GM23338 (cell line): ENCODE results near the gene TNFAIP8L1.
A peak's percentile ranks its signal among the peaks of the same experiment; 100 is the strongest.

Source experiments
- CREB1 ChIP-seq: fragments of 250-450 bp; sonication (Bioruptor Pico); IDR thresholded peaks from 2 replicates; pipeline ENCODE4 v1.5.0; 2020; ENCODE audit warnings: low read depth, mild to moderate bottlenecking, moderate library complexity
- EZH2 ChIP-seq: fragments of 200-600 bp; sonication (generic); IDR thresholded peaks from one replicate; pipeline ENCODE4 v1.8.0; 2017; ENCODE audit warnings: antibody characterized with exemption, mild to moderate bottlenecking, low read depth; ENCODE audit not compliant: unreplicated experiment
- EZH2phosphoT487 ChIP-seq: fragments of 200-600 bp; sonication (generic); IDR thresholded peaks from one replicate; pipeline ENCODE4 v1.8.1; 2018; ENCODE audit warnings: antibody characterized with exemption; ENCODE audit not compliant: unreplicated experiment
- JUNB ChIP-seq: IDR thresholded peaks from one replicate; pipeline ENCODE4 v1.6.1; 2016; ENCODE audit warnings: antibody characterized with exemption; ENCODE audit not compliant: unreplicated experiment
- NANOG ChIP-seq: IDR thresholded peaks from 2 replicates; pipeline ENCODE4 v1.6.1; 2016; ENCODE audit warnings: antibody characterized with exemption, borderline replicate concordance
- POLR2AphosphoS5 ChIP-seq: IDR thresholded peaks from 2 replicates; pipeline ENCODE4 v1.6.1; 2016; ENCODE audit warnings: antibody characterized with exemption, low read depth
- ZNF114 ChIP-seq: fragments of 250-450 bp; sonication (Bioruptor Pico); IDR thresholded peaks from 2 replicates; pipeline ENCODE4 v1.5.0; 2020; ENCODE audit warnings: mild to moderate bottlenecking, moderate library complexity
- ZNF331 ChIP-seq: fragments of 250-450 bp; sonication (Bioruptor Pico); IDR thresholded peaks from 2 replicates; pipeline ENCODE4 v1.5.0; 2020; ENCODE audit warnings: low read depth, mild to moderate bottlenecking, moderate library complexity
- TF ChIP-seq, protein P1 (sequence below), 2 experiments: fragments of 200-600 bp in 1 of 2; sonication (generic) in 1 of 2; conservative IDR thresholded peaks; 2 replicates each; pipeline versions ENCODE4 v1.5.1 to v1.6.1; 2016 to 2017; ENCODE audit warnings: antibody characterized with exemption in 2 of 2, low read depth in 2 of 2, mild to moderate bottlenecking in 2 of 2, moderate library complexity in 1 of 2
- TF ChIP-seq, protein P2 (sequence below): IDR thresholded peaks from one replicate; pipeline ENCODE4 v1.6.1; 2018; ENCODE audit warnings: antibody characterized with exemption; ENCODE audit not compliant: unreplicated experiment
- TF ChIP-seq, protein P3 (sequence below): fragments of 250-450 bp; sonication (Bioruptor Pico); IDR thresholded peaks from 2 replicates; pipeline ENCODE4 v1.5.0; 2020; ENCODE audit warnings: mild to moderate bottlenecking, moderate library complexity
- TF ChIP-seq, protein P4 (sequence below): IDR thresholded peaks from 2 replicates; pipeline ENCODE4 v1.6.1; 2016; ENCODE audit warnings: antibody characterized with exemption

DNA sequence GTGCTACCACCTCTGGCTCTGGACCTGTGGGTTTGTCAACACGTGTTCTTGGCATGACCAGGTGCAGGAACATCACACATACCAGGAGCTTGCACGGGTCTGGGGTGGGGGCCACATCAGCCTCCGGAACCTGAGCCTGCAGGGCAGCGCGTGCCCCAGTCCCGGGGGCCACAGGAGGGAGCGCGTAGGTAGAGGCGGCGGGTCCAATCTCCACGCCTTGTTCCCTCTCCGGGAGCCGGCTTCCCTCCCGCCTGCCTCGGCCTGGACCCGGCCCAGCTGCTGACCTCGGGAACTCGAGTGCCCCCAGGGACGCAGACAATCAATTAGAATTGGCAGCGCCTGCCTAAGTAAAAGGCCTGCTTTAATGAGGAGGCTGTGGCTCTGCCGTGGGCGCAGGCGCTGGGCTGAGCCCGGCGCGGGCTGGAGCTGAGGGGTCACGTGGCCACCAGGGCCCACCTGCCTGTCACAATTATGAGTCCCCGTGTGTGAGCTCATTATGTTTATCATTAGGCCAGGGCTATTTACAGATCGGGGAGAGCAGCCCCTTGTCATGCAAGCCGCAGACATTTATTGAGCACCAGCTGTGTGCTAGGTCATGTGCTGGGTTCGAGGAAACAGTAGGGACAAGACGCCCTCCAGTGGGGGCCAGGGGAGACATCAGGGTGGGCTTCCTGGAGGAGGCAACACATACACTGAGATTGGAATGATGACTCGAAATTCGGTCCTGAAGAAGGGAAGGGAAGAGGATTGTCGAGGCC lies 32.2 kb upstream of the TNFAIP8L1 start:
- TF ChIP-seq EZH2 (no peak), ZNF331 (CRISPR knock-in tag) (no peak), POLR2AphosphoS5 (no peak), CREB1 (CRISPR knock-in tag) (no peak), JUNB (no peak), EZH2phosphoT487 (no peak), NANOG (no peak), ZNF114 (CRISPR knock-in tag) (no peak)
- TF ChIP-seq, protein P1, sequence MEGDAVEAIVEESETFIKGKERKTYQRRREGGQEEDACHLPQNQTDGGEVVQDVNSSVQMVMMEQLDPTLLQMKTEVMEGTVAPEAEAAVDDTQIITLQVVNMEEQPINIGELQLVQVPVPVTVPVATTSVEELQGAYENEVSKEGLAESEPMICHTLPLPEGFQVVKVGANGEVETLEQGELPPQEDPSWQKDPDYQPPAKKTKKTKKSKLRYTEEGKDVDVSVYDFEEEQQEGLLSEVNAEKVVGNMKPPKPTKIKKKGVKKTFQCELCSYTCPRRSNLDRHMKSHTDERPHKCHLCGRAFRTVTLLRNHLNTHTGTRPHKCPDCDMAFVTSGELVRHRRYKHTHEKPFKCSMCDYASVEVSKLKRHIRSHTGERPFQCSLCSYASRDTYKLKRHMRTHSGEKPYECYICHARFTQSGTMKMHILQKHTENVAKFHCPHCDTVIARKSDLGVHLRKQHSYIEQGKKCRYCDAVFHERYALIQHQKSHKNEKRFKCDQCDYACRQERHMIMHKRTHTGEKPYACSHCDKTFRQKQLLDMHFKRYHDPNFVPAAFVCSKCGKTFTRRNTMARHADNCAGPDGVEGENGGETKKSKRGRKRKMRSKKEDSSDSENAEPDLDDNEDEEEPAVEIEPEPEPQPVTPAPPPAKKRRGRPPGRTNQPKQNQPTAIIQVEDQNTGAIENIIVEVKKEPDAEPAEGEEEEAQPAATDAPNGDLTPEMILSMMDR (conservative IDR thresholded peaks at IDR 0.05; ENCODE audit: low read depth in 2 of 2), result peak; percentile 61 to 77
- TF ChIP-seq, protein P2, sequence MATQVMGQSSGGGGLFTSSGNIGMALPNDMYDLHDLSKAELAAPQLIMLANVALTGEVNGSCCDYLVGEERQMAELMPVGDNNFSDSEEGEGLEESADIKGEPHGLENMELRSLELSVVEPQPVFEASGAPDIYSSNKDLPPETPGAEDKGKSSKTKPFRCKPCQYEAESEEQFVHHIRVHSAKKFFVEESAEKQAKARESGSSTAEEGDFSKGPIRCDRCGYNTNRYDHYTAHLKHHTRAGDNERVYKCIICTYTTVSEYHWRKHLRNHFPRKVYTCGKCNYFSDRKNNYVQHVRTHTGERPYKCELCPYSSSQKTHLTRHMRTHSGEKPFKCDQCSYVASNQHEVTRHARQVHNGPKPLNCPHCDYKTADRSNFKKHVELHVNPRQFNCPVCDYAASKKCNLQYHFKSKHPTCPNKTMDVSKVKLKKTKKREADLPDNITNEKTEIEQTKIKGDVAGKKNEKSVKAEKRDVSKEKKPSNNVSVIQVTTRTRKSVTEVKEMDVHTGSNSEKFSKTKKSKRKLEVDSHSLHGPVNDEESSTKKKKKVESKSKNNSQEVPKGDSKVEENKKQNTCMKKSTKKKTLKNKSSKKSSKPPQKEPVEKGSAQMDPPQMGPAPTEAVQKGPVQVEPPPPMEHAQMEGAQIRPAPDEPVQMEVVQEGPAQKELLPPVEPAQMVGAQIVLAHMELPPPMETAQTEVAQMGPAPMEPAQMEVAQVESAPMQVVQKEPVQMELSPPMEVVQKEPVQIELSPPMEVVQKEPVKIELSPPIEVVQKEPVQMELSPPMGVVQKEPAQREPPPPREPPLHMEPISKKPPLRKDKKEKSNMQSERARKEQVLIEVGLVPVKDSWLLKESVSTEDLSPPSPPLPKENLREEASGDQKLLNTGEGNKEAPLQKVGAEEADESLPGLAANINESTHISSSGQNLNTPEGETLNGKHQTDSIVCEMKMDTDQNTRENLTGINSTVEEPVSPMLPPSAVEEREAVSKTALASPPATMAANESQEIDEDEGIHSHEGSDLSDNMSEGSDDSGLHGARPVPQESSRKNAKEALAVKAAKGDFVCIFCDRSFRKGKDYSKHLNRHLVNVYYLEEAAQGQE, result no peak
- TF ChIP-seq, protein P3, sequence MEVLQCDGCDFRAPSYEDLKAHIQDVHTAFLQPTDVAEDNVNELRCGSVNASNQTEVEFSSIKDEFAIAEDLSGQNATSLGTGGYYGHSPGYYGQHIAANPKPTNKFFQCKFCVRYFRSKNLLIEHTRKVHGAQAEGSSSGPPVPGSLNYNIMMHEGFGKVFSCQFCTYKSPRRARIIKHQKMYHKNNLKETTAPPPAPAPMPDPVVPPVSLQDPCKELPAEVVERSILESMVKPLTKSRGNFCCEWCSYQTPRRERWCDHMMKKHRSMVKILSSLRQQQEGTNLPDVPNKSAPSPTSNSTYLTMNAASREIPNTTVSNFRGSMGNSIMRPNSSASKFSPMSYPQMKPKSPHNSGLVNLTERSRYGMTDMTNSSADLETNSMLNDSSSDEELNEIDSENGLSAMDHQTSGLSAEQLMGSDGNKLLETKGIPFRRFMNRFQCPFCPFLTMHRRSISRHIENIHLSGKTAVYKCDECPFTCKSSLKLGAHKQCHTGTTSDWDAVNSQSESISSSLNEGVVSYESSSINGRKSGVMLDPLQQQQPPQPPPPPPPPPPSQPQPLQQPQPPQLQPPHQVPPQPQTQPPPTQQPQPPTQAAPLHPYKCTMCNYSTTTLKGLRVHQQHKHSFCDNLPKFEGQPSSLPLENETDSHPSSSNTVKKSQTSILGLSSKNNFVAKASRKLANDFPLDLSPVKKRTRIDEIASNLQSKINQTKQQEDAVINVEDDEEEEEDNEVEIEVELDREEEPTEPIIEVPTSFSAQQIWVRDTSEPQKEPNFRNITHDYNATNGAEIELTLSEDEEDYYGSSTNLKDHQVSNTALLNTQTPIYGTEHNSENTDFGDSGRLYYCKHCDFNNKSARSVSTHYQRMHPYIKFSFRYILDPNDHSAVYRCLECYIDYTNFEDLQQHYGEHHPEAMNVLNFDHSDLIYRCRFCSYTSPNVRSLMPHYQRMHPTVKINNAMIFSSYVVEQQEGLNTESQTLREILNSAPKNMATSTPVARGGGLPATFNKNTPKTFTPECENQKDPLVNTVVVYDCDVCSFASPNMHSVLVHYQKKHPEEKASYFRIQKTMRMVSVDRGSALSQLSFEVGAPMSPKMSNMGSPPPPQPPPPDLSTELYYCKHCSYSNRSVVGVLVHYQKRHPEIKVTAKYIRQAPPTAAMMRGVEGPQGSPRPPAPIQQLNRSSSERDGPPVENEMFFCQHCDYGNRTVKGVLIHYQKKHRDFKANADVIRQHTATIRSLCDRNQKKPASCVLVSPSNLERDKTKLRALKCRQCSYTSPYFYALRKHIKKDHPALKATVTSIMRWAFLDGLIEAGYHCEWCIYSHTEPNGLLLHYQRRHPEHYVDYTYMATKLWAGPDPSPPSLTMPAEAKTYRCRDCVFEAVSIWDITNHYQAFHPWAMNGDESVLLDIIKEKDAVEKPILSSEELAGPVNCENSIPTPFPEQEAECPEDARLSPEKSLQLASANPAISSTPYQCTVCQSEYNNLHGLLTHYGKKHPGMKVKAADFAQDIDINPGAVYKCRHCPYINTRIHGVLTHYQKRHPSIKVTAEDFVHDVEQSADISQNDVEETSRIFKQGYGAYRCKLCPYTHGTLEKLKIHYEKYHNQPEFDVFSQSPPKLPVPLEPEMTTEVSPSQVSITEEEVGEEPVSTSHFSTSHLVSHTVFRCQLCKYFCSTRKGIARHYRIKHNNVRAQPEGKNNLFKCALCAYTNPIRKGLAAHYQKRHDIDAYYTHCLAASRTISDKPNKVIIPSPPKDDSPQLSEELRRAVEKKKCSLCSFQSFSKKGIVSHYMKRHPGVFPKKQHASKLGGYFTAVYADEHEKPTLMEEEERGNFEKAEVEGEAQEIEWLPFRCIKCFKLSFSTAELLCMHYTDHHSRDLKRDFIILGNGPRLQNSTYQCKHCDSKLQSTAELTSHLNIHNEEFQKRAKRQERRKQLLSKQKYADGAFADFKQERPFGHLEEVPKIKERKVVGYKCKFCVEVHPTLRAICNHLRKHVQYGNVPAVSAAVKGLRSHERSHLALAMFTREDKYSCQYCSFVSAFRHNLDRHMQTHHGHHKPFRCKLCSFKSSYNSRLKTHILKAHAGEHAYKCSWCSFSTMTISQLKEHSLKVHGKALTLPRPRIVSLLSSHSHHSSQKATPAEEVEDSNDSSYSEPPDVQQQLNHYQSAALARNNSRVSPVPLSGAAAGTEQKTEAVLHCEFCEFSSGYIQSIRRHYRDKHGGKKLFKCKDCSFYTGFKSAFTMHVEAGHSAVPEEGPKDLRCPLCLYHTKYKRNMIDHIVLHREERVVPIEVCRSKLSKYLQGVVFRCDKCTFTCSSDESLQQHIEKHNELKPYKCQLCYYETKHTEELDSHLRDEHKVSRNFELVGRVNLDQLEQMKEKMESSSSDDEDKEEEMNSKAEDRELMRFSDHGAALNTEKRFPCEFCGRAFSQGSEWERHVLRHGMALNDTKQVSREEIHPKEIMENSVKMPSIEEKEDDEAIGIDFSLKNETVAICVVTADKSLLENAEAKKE (CRISPR knock-in tag), result no peak
- TF ChIP-seq, protein P4, sequence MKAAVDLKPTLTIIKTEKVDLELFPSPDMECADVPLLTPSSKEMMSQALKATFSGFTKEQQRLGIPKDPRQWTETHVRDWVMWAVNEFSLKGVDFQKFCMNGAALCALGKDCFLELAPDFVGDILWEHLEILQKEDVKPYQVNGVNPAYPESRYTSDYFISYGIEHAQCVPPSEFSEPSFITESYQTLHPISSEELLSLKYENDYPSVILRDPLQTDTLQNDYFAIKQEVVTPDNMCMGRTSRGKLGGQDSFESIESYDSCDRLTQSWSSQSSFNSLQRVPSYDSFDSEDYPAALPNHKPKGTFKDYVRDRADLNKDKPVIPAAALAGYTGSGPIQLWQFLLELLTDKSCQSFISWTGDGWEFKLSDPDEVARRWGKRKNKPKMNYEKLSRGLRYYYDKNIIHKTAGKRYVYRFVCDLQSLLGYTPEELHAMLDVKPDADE, result no peak
